Stimulated activated CD4-positive, alpha-beta T cell treated with anti-CD3 and anti-CD28 coated beads, Interleukin-4, amount 100 ng/mL, for 24 hours (primary cell): ENCODE data around the gene WNT3.
"Not testable (repeated sequence)": the region's sequence is repeated elsewhere in the genome, so short reads cannot be mapped to it uniquely, and the experiment has no call there.

Experiments used
- DNase-seq: peaks from one replicate; pipeline ENCODE4 v3.0.0-alpha.2; 2020

The WNT3 gene, protein sequence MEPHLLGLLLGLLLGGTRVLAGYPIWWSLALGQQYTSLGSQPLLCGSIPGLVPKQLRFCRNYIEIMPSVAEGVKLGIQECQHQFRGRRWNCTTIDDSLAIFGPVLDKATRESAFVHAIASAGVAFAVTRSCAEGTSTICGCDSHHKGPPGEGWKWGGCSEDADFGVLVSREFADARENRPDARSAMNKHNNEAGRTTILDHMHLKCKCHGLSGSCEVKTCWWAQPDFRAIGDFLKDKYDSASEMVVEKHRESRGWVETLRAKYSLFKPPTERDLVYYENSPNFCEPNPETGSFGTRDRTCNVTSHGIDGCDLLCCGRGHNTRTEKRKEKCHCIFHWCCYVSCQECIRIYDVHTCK

DNA sequence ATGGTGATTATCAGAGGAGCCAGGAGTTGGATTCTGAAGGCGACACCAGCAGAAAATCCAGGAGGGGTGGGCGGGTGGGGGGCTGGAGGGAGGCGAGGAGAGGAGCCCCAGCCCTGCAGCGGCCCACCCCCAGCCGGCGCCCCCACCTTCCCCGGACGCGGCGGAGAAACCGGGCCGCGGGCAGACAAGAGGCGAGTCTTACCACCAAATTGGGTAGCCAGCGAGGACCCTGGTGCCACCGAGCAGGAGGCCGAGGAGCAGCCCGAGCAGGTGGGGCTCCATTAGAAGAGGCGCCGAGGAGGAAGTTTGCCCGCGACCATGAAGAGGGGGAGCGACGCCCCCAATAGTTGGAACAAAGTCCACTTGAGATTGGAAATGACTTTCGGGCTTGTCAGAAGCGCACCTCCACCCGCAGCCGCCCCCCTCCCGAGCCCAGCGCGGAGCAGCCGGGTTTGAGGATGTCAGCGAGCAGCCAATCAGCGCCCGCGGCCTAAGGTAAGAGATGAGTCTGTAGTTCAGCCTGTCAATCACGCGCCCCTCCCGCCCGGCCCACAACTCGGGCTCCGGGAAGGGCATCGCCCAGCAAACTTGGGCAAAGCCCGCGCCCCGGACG is at the start of gene WNT3:
WNT3 (minus strand) TSS at position 377 of the 613 bp plus-strand sequence; CDS start at position 282, 95 bp downstream.
- peak; percentile 50 for DNase-seq

DNA sequence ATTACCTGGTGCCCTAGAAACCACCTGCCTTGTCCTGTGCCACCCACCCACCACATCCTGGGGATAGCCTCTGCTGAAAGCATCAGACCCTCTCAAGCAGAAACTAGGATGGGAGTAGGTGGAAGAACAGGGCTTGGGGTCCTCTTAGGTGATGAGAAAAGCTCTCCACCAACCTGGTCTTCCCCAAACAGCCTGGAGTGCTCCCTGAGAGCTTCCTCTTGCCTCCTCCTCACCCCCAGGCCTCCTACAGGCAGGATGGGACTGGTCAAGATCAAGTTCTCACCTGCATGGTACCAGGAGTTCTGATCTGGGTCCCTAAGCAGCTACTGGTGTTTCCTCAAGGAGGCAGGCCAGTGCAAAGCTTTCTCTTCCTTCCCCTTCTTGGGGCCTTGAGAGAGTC is 48.3 kb upstream of the WNT3 start:
- DNase-seq = no peak

DNA sequence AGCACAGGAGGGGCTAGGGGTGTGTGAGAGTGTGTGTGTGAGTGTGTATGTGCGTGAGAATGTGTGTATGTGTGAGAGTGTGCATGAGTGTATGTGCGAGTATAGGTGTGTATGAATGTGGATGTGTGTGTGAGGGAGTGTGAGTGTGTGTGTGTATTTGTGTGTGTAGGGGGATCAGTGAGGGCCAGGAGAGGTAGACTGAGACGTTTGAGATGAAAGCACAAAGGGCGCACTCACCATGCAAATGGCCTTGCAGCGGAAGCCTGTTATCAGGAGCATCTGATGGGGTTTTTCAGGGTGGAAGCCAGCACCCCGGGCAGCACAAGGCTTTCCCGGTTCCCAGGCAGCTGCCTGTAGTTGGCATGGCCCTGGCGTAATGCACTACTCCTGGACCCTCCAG is 47.8 kb upstream of the WNT3 start:
- DNase-seq = no peak

DNA sequence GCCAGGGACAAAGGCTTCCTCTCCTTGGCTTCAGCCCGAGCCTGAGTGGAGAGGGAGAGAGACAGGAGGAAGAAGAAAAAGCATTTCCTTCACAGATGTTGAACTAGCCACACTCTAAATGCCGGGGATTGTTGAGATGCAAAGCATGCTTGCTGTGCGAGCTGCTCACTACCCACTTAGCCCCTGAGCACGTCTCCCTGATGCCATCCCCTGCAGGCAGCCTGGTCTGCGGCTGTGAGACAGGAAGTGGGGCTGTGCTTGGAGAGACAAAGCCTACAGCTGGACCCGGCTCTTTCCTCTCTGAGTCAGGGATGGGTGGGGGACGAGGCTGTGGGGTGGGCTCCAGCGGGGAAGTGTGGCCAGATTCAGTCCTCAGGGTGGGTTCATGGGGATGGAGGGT is 46.6 kb upstream of the WNT3 start:
- DNase-seq = no peak

DNA sequence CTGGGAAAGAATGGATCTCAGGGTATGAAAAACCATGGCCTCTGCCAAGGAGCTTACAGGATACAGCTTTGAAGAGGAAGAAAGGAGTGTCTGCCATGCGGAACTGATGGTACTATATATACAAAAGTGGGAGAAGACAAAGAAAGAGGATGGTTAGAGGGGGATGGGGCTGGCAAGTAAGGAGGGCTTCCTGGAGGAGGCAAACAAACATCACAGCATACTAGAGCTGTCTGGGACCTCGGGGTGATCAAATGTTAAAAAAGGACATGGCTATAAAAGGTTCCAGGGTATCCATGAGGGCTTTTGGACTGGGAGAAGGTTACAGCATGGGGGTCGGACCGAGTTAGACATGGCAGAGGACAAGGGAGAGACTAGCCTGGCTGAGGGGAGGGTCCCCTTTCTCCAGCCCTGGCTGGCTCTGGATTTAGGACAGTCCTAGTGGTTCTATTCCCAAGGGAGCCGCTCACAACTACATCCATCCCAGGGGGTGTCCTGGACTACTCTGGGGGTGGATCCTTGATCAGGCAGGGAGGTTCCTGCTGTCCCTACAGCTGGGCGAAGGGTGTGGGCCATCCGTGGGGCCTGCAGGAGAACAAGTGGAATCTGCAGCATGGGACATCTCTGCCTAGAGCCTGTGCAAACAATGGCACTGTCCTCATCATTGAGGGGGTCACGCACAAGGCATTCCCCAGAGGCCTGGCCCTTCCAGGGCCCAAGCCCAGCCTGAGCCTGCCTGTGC is 45.1 kb upstream of the WNT3 start:
- DNase-seq = no peak

DNA sequence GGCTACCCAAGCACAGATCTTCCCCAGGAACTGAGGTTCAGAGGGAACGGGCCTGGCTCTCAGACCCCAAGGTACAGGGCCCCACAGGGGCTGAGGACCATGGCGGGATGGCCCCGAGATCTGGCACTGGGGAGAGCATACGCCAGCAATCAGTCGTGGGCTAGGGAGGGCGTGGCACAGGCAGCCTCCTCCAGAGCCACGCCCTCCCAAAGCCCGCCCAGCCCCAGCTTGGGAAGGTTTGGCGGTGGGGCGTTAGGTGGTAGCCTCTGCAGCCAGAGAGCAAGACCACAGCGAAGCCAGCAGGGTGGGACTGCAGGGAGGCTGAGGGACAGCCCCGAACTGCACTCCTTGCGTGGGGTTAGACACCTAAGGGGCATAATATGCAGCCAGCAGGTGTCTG is 44.5 kb upstream of the WNT3 start:
- no peak for DNase-seq

DNA sequence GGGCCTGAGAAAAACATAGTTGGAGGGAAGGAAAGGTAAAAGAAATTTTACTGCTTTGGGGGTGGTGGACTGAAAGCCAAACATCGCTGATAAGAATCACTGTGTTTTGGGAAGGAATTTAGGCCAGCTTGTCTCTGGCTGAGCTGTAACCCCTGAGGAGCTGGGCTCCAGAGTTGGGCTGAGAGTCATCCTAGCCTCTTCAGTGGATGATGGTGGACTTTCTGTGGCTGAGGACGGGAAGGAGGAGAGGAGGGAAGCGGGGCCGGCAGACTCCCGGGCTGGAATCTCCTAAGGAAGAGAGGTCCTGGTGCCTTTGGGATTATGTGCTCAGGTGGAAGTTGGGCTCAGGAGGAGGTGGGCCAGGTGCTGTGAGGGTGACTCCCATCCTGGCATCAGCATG is 41.5 kb upstream of the WNT3 start:
- DNase-seq = no peak

DNA sequence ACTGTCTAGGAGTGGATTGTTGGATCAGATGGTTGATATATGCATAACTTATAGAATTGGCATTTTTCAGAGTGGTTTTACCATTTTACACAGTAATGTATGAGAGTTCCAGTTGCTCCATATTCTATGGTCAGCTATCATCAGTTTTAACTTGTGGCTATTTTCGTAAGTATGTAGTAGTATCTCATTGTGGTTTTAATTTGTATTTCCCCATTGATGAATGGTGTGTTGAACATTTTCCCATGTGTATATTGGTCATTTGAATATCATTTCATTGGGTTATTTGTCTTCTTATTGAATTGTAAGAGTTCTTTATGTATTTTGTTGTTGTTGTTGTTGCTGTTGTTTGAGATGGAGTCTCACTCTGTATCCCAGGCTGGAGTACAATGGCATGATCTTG is 39.1 kb upstream of the WNT3 start:
- DNase-seq = no peak

DNA sequence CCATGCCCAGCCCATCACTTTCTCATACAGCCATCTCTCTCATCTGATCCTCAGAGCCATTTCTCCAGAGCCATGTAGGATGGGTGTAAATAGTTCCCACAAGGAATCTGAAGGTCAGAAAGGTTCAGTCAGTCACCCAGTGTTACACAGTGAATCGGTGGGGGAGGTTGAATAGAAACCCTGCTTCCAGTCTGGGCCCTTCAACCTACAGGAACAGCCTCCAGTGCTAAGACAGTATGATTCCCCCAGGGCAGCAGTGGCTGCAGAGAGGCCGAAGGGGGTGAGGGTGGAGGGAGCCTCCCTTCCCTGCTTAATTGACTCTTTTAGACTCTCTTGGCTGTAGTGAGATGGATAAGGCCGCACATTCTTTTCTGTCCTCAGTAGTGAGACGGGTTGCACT is 36.5 kb upstream of the WNT3 start:
- no peak for DNase-seq

DNA sequence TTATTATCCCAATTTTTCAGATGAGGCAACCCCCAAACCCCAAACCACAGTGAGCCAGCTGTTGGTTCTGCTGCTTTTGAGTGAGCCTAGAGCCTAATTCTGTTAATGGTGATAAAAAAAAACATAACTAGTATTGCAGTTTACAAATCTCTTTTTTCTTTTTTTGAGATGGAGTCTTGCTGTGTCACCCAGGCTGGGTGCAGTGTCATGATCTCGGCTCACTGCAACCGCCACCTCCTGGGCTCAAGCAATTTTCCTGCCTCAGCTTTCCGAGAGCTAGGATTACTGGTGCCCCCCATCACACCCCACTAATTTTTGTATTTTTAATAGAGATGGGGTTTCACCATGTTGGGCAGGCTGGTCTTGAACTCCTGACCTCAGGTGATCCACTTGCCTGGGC is 36.0 kb upstream of the WNT3 start:
- no peak for DNase-seq

DNA sequence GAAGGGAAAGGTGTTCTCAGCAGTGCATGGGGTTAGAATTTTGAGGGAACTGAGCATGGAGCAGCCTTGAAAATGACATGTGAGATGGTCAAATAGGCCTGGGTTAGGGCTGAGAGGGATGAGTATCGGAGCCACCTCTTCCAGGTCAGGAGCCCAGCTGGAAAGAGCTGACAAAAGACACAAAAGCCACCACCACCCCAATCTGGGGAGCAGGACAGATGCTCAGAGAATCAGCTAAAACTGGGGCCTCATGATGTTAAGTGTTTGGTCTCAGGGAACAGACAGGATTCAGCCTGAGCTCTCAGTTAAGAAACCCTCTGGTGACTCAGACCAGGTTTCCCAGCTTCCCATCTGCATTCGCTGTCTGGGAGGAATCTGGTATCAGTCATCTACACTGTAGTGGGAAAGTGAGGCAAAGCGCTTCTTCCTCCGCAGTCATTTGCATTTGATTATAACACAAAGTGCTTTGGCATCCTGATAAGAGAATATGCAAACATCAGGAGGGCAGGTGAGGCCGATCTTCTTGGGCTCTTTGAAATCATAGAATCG is 35.5 kb upstream of the WNT3 start:
- no peak for DNase-seq

DNA sequence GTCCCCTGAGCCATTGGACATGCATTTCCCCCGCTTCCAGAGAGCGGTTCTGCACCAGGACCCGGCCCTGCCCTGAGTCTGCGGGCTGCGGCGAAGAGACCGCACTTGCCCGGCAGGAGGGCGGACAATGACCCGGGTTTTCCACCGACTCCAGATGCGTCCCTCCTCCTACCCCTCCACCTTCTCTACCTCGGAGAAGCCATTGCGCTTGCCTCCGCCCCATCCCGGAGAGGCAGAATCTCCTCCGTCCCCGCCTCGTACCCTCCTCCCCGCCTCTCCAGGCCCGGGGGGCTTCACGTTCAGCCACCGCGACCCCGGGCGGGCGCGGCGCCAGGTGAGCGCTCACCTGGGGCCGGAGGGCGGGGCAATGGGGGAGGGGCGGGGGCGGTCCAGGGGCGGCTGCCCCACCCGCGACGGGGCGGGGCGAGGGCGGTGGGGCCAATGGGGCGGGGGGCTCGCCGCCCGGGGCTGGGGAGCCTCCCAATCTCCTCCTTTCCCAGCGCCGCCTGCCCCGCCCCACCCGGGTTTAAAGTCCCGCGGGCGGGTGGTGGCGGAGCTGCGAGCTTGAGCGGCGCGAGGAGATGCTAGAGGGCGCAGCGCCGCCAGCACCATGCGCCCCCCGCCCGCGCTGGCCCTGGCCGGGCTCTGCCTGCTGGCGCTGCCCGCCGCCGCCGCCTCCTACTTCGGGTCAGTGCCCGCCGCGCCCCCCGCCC is 32.7 kb upstream of the WNT3 start, which contains the start of gene WNT9B:
WNT9B (plus strand) TSS at position 555 of the 713 bp plus-strand sequence; CDS start at position 611, 56 bp downstream.
- no peak for DNase-seq

DNA sequence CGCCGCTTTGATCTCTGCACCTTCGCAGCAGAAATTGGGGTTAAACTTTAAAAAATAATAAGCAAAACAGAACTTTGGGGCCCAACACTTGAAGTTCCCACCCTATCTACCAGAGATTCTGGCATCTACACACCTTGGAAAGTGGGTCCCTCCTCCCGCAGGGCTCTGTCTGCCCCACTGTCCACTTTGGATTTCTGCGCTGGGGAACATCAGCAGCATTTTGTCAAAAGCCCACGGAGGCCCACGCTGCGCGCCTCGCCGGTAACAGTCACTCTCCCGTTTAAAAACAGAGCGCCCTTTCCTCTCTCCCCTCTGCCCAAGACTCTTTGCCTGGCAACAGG is 32.2 kb upstream of the WNT3 start:
- no peak for DNase-seq

DNA sequence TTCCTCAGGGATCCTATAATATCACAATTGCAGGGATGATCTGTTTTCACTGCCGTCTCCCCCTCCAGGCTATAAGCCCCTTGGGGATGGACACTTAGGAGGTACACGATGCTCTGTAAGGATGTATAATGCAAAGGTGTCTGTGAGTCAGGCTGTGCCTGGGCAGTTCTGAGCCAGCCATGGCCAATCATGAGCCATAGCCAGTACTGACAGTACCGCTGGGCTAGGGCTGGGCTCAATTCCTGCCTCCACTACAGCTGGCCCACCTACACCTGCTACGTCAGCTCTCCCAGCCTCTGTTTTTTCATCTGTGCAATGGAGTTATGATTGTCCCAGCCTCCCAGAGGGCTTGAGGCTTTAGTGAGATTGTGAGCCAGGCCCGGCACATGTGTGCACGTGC is 30.0 kb upstream of the WNT3 start:
- no peak for DNase-seq

DNA sequence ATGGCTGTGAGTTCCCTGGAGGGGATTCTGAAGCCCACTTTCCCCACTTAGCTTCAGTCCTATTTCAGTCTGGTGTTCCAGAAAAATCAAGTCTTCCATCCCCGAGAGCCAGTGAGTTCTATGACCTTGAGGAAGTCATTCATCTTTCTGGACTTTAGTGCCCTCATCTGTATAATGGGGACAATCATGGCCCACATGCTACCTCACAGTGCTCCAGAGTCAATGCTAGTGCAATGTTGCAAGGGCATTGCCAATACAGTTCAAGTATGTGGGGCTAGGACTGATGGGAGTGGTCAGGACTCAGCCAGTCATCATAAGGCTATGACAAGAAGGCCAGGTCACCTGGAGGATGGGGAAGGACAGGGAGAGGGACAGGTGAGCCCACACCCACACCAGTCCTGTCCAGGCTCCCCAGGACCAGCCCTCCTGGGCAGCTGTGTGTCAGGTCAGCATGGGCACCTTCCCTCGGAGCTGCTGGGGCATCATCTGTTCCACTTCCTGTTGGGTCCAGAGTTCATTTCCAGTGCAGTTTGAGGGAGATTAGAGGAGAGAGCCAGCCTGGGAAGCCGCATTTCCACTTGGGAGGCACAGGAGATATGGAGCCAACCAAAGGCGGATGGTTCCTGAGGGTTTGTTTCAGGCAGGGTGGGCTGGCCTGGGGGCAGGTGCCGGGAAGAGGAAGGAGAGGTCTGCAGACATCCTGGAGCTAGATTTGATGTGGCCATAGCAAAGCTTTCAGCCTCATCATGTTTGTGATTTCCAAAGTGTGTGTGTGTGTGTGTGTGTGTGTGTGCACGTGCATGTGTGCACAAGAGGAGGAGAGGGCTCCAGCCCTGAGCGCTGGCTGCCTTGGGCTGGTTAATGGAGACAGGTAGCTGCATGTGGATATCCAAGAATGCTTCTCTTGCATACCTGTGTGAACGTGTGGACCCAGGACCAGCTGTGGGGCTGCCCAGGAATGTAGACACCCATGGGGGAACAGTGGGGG is 29.0 kb upstream of the WNT3 start:
- DNase-seq = no peak

DNA sequence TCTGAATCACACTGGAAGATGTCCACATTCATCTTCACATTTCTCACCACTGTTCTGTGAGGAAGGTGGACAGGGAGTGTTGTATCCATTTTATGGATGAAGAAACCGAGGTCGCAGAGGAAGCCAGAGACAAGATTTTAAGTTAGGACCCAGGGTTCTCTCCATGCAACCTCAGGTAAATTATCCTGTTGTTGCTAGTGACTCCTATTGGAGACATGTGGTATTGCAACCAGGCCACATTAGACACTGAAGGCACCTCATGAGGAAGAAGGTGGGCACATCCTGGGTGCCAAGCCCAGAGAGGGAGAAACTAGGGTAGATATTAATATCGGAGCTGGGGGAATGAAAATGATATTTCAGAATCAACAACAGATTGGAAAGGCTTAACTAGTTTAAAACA is 24.3 kb upstream of the WNT3 start:
- DNase-seq = no peak

DNA sequence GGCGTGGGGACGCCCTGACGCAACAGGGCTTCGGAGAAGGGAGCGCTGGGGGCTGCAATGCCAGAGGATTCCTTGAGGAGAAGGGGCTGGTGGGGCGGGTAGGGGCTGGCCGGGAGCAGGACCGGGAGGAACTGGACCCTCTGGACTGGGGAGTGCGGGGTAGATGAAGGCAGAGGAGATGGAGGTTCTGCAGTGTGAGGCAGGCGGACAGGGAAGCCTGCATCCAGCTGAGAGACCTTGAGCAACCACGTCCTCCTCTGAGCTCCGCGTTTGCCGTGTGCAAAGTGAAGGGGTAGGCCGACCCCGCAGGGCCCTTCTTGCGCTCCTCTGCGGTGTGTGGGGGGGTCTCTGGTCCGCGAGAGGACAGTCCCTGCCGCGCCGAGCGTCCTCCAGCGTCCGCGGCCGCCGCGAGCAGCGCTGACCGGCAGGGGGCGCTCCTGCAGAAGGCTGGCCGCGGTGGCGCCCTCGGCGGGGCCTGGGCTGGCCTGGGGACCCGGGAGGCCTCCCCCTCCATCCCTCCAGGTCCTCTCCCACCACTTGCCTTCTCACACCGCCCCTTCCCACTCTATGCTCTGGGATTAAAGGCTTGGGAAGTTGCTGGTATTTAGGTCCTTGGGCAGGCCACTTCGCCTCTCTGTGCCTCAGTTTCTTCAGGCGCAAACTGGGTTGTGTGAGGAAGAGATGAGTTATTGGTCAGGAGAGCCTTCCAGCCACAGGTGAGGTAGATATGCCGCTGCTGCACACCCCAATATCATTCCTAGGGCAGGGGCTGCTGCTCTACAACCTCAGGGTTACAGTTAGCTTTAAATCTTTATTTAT is 23.3 kb upstream of the WNT3 start:
- DNase-seq = no peak

DNA sequence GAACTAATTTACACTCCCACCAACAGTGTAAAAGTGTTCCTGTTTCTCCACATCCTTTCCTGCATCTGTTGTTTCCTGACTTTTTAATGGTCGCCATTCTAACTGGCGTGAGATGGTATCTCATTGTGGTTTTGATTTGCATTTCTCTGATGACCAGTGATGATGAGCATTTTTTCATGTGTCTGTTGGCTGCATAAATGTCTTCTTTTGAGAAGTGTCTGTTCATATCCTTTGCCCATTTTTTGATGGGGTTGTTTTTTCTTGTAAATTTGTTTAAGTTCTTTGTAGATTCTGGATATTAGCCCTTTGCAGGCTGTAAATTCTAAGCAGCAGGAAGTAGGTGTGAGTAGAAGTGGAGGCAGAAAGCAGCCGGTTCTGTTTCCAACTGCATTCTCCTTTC is 22.1 kb upstream of the WNT3 start:
- DNase-seq = not testable (repeated sequence)

DNA sequence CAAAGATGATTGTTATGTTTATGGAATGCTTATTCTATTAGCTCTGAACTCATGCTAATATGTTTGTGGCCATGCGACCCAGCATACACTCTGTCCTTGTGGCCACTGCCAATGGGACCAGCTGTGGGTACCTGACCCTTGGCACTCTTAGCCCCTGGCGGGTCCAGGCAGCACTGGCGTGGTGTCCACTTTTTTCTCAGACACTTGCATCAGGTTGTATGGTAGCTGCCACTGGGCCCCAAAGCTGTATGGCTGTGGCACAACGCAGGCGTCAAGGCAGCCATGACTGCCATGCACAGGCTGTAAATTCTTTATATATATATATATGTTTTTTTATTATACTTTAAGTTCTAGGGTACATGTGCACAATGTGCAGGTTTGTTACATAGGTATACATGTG is 20.7 kb upstream of the WNT3 start:
- no peak for DNase-seq

DNA sequence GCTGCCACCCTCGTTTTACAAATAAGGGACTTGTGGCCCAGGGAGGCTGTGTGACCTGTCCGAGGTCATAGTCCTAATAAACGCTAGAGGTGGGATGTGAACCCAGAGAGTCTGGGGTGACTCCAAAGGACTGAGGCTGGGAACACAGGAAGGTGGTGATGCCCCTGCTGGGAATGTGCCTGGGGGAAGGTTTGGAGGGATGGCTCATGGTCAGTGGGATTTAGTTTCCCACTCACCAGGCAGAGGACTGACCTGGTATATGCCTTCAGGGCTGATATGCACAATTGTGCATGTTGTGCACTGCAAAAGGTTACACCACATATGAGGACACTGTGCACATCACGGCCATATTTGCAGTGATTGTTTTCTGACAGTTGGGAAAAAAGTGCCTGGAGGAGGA is 19.0 kb upstream of the WNT3 start:
- no peak for DNase-seq

DNA sequence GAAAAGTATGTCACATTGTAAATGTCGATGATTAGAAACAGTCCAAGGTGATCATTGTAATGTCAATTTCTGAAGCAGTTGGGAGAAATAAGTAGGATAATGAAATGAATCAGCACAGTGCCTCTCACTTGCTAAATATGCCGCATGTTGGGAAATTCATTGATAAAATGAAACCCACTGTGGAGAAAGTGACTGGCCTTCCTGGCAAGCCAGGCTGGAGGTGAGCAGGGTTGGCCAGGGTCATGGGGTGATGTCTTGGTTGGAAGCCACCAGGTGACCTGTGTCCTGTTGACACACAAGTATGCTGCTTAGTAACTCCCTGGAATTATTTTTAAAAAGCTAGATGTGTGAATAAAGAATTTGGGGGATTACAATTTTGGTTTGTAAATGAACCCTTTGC is 18.0 kb upstream of the WNT3 start:
- no peak for DNase-seq
